Measurements from ENCODE around the gene CENPH. TPM values are rescaled to one million over a fixed set of nuclear protein-coding genes. Genes with fewer than 3 reads are reported as not detected.
A peak's percentile ranks its signal among the peaks of the same experiment; 100 is the strongest.

Gene CENPH
- total RNA-seq, 2 experiments from 2014 or later = 4.0 to 5.6 TPM

DNA sequence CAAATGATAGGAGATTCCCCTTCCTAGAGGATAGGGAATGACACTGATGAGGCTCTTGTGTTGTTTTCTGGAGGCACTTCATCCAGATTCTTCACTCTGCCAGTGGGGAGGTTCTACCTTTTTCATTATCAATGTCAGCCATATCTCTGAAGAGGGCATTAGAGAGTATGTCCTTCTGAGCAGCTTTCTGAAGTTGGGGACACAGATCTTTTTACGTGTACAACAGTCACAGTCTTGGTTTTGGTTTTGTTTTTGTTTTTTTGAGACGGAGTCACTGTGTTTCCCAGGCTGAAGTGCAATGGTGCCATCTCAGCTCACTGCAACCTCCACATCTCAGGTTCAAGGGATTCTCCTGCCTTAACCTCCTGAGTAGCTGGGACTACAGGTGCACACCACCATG, 22.6 kb downstream of the CENPH start:
- CTCF ChIA-PET = no interaction called here
- H3K27me3 Mint-ChIP-seq = no peaks in the 10 kb centered on the region
- H3K4me3 ChIP-seq (ENCODE audit: low read length) = no peak overlapping the region
- POLR2A ChIA-PET = no interaction called here
- intact Hi-C loops (cut with DNase I, micrococcal nuclease) = loop anchor here in 1 of 2 experiments (10.0 kb wide), 1 partner anchor 47 kb away; the partner anchor contains the start of gene CCNB1
- peak in 1 of 14 experiments; percentile 45 for DNase-seq
- TF ChIP-seq, protein P1, sequence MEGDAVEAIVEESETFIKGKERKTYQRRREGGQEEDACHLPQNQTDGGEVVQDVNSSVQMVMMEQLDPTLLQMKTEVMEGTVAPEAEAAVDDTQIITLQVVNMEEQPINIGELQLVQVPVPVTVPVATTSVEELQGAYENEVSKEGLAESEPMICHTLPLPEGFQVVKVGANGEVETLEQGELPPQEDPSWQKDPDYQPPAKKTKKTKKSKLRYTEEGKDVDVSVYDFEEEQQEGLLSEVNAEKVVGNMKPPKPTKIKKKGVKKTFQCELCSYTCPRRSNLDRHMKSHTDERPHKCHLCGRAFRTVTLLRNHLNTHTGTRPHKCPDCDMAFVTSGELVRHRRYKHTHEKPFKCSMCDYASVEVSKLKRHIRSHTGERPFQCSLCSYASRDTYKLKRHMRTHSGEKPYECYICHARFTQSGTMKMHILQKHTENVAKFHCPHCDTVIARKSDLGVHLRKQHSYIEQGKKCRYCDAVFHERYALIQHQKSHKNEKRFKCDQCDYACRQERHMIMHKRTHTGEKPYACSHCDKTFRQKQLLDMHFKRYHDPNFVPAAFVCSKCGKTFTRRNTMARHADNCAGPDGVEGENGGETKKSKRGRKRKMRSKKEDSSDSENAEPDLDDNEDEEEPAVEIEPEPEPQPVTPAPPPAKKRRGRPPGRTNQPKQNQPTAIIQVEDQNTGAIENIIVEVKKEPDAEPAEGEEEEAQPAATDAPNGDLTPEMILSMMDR (IDR thresholded peaks at IDR 0.05) = no peak
- no peak overlapping the region for H3K4me3 Mint-ChIP-seq
- H3K9me3 ChIP-seq (ENCODE audit: control insufficient read depth in 1 of 2, insufficient read depth in 1 of 2, low read length in 2 of 2) = no peaks in the 10 kb centered on the region
- peaks cover under 1% of the 10 kb centered on the region for H3K36me3 Mint-ChIP-seq (ENCODE audit: low read depth)
- H3K9me3 Mint-ChIP-seq = no peaks in the 10 kb centered on the region
- no peaks in the 10 kb centered on the region for H3K27me3 ChIP-seq (ENCODE audit: control insufficient read depth in 1 of 2, insufficient read depth in 2 of 2, low read length in 2 of 2)
- H3K4me1 ChIP-seq (ENCODE audit: insufficient read depth, low read length) = peaks cover 3% of the 10 kb centered on the region
- no peak overlapping the region for H3K27ac Mint-ChIP-seq
- peaks cover 2% of the 10 kb centered on the region for H3K36me3 ChIP-seq (ENCODE audit: insufficient read depth, low read length)
- H3K27ac ChIP-seq (ENCODE audit: low read depth in 1 of 2, low read length in 2 of 2) = no peak overlapping the region
- no peak for ATAC-seq (ENCODE audit: poor library complexity)
- H3K4me1 Mint-ChIP-seq (ENCODE audit: low read depth) = peaks cover 11% of the 10 kb centered on the region

DNA sequence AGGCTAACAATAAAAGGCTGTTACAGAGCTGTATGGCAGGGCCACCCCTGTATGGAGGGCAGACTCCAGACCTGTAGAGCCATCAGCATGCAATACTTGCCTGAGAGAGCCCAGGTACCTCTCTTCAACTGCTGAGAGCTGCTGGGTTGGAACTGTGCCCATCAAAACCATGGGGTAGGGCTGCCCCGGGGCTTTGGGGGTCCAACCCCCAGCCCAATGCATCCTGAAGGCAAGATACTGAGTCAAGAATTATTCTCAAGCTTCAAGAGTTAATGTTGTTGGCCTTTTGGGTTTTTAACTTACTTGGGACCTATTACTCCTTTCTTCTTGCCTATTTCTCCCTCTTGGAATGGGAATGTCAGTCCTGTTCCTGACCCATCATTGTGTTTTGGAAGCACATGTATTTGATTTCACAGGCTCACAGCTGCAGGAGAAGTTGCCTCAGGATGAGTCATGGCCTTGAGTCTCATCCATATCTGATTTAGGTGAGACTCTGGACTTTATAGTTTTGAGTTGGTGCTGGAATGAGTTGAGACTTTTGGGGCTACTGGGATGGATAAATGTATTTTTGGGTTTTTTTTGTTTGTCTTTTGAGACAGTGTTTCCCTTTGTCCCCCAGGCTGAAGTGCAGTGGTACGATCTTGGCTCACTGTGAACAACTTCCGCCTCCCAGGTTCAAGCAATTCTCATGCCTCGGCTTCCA, 24.3 kb downstream of the CENPH start:
- no peak for DNase-seq
- no peak overlapping the region for H3K4me3 ChIP-seq (ENCODE audit: low read length)
- no peak overlapping the region for H3K4me3 Mint-ChIP-seq

DNA sequence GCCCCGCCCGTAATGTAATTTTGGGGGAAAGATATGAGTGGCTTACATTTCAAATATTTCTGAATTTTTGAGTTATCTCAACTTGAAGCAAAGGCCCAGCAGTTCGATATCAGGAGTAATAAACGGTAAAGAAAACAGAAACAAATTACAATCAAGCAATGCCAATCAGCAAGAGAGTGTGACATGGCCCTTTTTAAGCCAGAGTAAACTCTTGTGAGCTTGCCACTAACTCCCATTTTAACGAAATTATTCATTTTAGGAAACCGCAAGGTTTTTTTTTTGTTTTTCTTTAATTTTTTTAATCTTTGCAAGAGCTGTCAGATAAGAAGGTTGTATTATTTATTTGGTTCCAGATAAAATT, 27.7 kb downstream of the CENPH start:
- Histone ChIP-seq H3K4me3 (ENCODE audit: low read length) (peak overlapping the region; percentile 89), H3K27ac (ENCODE audit: low read depth in 1 of 2, low read length in 2 of 2) (no peak overlapping the region), H3K27me3 (ENCODE audit: control insufficient read depth in 1 of 2, insufficient read depth in 2 of 2, low read length in 2 of 2) (no peaks in the 10 kb centered on the region), H3K9me3 (ENCODE audit: control insufficient read depth in 1 of 2, insufficient read depth in 1 of 2, low read length in 2 of 2) (peaks cover 0 to 3% of the 10 kb centered on the region in 2 experiments), H3K4me1 (ENCODE audit: insufficient read depth, low read length) (peaks cover 5% of the 10 kb centered on the region), H3K36me3 (ENCODE audit: insufficient read depth, low read length) (peaks cover 3% of the 10 kb centered on the region)
- H3K27me3 Mint-ChIP-seq = no peaks in the 10 kb centered on the region
- peak overlapping the region; percentile 95 for H3K4me3 Mint-ChIP-seq
- no peak for ATAC-seq (ENCODE audit: poor library complexity)
- intact Hi-C loops (cut with DNase I, micrococcal nuclease) = loop anchor here (1.0 to 10.0 kb wide), 5 partner anchors 17 to 152 kb away; partner anchors contain the start of genes CDK7 (in 2 of the 2), CENPH (in 2 of the 2), AK6 (in 1 of the 2) and CCDC125 (in 1 of the 2)
- ChIA-PET CTCF (interaction anchor here (1.1 to 1.5 kb wide), 2 partner anchors 17 to 124 kb away, joined by 4 to 8 read pairs; partner anchors contain the start of genes CDK7 and SLC30A5), POLR2A (interaction anchor here (0.6 to 3.3 kb wide), 5 partner anchors 17 to 945 kb away, joined by 3 to 24 read pairs (median 5); partner anchors contain the start of gene CDK7)
- H3K27ac Mint-ChIP-seq = peak overlapping the region; percentile 98
- H3K4me1 Mint-ChIP-seq (ENCODE audit: low read depth) = peaks cover 33% of the 10 kb centered on the region
- H3K36me3 Mint-ChIP-seq (ENCODE audit: low read depth) = peaks cover 16% of the 10 kb centered on the region
- TF ChIP-seq, protein P1 (IDR thresholded peaks at IDR 0.05) = no peak
- peak in 1 of 14 experiments; percentile 13 for DNase-seq
- no peaks in the 10 kb centered on the region for H3K9me3 Mint-ChIP-seq

More for the DNA sequence above, 24.3 kb downstream of the CENPH start:
- H3K27me3 Mint-ChIP-seq = no peaks in the 10 kb centered on the region
- Histone ChIP-seq H3K36me3 (ENCODE audit: insufficient read depth, low read length) (peaks cover 2% of the 10 kb centered on the region), H3K4me1 (ENCODE audit: insufficient read depth, low read length) (peaks cover 5% of the 10 kb centered on the region), H3K9me3 (ENCODE audit: control insufficient read depth in 1 of 2, insufficient read depth in 1 of 2, low read length in 2 of 2) (no peaks in the 10 kb centered on the region), H3K27ac (ENCODE audit: low read depth in 1 of 2, low read length in 2 of 2) (no peak overlapping the region), H3K27me3 (ENCODE audit: control insufficient read depth in 1 of 2, insufficient read depth in 2 of 2, low read length in 2 of 2) (no peaks in the 10 kb centered on the region)
- intact Hi-C loops (cut with DNase I, micrococcal nuclease) = loop anchor here in 1 of 2 experiments (10.0 kb wide), 1 partner anchor 49 kb away; the partner anchor contains the start of gene CCNB1
- H3K27ac Mint-ChIP-seq = no peak overlapping the region
- H3K4me1 Mint-ChIP-seq (ENCODE audit: low read depth) = peaks cover 23% of the 10 kb centered on the region
- no peaks in the 10 kb centered on the region for H3K9me3 Mint-ChIP-seq
- ChIA-PET POLR2A (no interaction called here), CTCF (no interaction called here)
- TF ChIP-seq, protein P1 (IDR thresholded peaks at IDR 0.05) = no peak
- no peak for ATAC-seq (ENCODE audit: poor library complexity)
- H3K36me3 Mint-ChIP-seq (ENCODE audit: low read depth) = peaks cover 13% of the 10 kb centered on the region
